ENCODE data around the gene FGF18. TPM values are rescaled to one million over a fixed set of nuclear protein-coding genes. Genes with fewer than 3 reads are reported as not detected.

The FGF18 gene
- total and polyA plus RNA-seq, 2 experiments from 2014 or later: 0.09 TPM; not detected in 1

GRCh38 chr5:171477666-171478065 lies 58.2 kb downstream of the FGF18 start:
- Histone ChIP-seq H2AFZ (no peak overlapping the region), H3K4me2 (ENCODE audit: unreplicated experiment) (no peak overlapping the region), H3K4me3 (no peak overlapping the region), H3K9me3 (ENCODE audit: low read depth) (no peaks in the 10 kb centered on the region), H3K36me3 (ENCODE audit: low read depth) (no peaks in the 10 kb centered on the region), H3K79me2 (ENCODE audit: insufficient read depth) (no peaks in the 10 kb centered on the region), H3K9ac (no peak overlapping the region), H3F3A (ENCODE audit: insufficient read depth) (peaks cover 5% of the 10 kb centered on the region; the same call in 1 of the 2 replicates), H3K27me3 (replicated peaks; ENCODE audit: insufficient read depth) (peaks cover 9% of the 10 kb centered on the region; the same call in 1 of the 2 replicates), H3K27ac (no peak overlapping the region), H3K9me2 (ENCODE audit: insufficient read depth) (no peaks in the 10 kb centered on the region), H4K20me1 (ENCODE audit: insufficient read depth) (no peaks in the 10 kb centered on the region), H3K4me1 (ENCODE audit: insufficient read depth) (peaks cover 8% of the 10 kb centered on the region)
- 84 to 94% methylated on average over 3 of the region's 3 CpGs for WGBS, 2 experiments (ENCODE audit: low coverage in 1 of 2, low lambda C conversion rate in 2 of 2, missing lambda C conversion rate in 2 of 2)
- DNase-seq: no peak
- TF ChIP-seq EZH2 (IDR thresholded peaks at IDR 0.05; ENCODE audit: insufficient read depth, poor library complexity, severe bottlenecking) (no peak), EZH2phosphoT487 (IDR thresholded peaks at IDR 0.05; ENCODE audit: insufficient read depth, low read depth) (no peak)
- in situ Hi-C loops (cut with MboI): no loop called here

- Histone ChIP-seq H3K27me3 (replicated peaks; ENCODE audit: insufficient read depth) (peaks cover 9% of the 10 kb centered on the region; the same call in 1 of the 2 replicates), H3K9me3 (ENCODE audit: low read depth) (no peaks in the 10 kb centered on the region), H4K20me1 (ENCODE audit: insufficient read depth) (no peaks in the 10 kb centered on the region), H2AFZ (no peak overlapping the region), H3K9me2 (ENCODE audit: insufficient read depth) (no peaks in the 10 kb centered on the region), H3K36me3 (ENCODE audit: low read depth) (no peaks in the 10 kb centered on the region), H3K4me3 (no peak overlapping the region), H3K9ac (no peak overlapping the region), H3K27ac (no peak overlapping the region), H3F3A (ENCODE audit: insufficient read depth) (peaks cover under 1% of the 10 kb centered on the region; the same call in 1 of the 2 replicates), H3K4me2 (ENCODE audit: unreplicated experiment) (no peak overlapping the region), H3K79me2 (ENCODE audit: insufficient read depth) (no peaks in the 10 kb centered on the region), H3K4me1 (ENCODE audit: insufficient read depth) (peaks cover 8% of the 10 kb centered on the region)
- 63 to 74% methylated on average over 4 of the region's 4 CpGs for WGBS, 2 experiments (ENCODE audit: low coverage in 1 of 2, low lambda C conversion rate in 2 of 2, missing lambda C conversion rate in 2 of 2)
- no peak for DNase-seq
- in situ Hi-C loops (cut with MboI): no loop called here
- TF ChIP-seq EZH2 (IDR thresholded peaks at IDR 0.05; ENCODE audit: insufficient read depth, poor library complexity, severe bottlenecking) (no peak), EZH2phosphoT487 (IDR thresholded peaks at IDR 0.05; ENCODE audit: insufficient read depth, low read depth) (no peak)
Observed at GRCh38 chr5:171478946-171479775, 59.7 kb downstream of the FGF18 start.

DNA sequence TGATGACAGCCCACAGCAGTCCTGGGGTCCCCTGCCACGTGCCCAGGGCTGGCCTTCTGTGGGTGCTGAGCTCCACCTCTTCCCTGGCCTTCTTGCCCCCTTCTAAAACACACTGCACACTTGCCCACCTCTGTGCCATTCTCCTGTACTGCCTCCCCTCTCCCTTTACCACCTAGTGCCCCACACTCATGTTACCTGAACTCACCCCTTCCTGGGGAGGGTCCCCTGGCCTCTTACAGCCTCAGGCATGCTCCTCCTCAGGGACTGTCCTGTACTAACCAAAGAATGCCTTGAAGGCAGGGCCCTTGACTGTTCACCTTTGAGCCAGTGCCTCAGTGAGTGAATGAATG lies 60.3 kb downstream of the FGF18 start:
- Histone ChIP-seq H2AFZ (no peak overlapping the region), H3K4me1 (ENCODE audit: insufficient read depth) (peaks cover 8% of the 10 kb centered on the region; the same call in 1 of the 2 replicates), H3K36me3 (ENCODE audit: low read depth) (no peaks in the 10 kb centered on the region), H3K9ac (no peak overlapping the region), H3K27me3 (replicated peaks; ENCODE audit: insufficient read depth) (peaks cover 9% of the 10 kb centered on the region; the same call in 1 of the 2 replicates), H3K9me3 (ENCODE audit: low read depth) (no peaks in the 10 kb centered on the region), H3K9me2 (ENCODE audit: insufficient read depth) (no peaks in the 10 kb centered on the region), H3K4me3 (no peak overlapping the region), H3K4me2 (ENCODE audit: unreplicated experiment) (no peak overlapping the region), H4K20me1 (ENCODE audit: insufficient read depth) (no peaks in the 10 kb centered on the region), H3K27ac (no peak overlapping the region), H3F3A (ENCODE audit: insufficient read depth) (no peaks in the 10 kb centered on the region; the same call in 1 of the 2 replicates), H3K79me2 (ENCODE audit: insufficient read depth) (no peaks in the 10 kb centered on the region)
- DNase-seq: no peak
- TF ChIP-seq EZH2 (IDR thresholded peaks at IDR 0.05; ENCODE audit: insufficient read depth, poor library complexity, severe bottlenecking): no peak
- no peak for TF ChIP-seq EZH2phosphoT487 (IDR thresholded peaks at IDR 0.05; ENCODE audit: insufficient read depth, low read depth)
- in situ Hi-C loops (cut with MboI): no loop called here
- 67 to 82% methylated on average over 1 of the region's 1 CpG for WGBS, 2 experiments (ENCODE audit: low coverage in 1 of 2, low lambda C conversion rate in 2 of 2, missing lambda C conversion rate in 2 of 2)

DNA sequence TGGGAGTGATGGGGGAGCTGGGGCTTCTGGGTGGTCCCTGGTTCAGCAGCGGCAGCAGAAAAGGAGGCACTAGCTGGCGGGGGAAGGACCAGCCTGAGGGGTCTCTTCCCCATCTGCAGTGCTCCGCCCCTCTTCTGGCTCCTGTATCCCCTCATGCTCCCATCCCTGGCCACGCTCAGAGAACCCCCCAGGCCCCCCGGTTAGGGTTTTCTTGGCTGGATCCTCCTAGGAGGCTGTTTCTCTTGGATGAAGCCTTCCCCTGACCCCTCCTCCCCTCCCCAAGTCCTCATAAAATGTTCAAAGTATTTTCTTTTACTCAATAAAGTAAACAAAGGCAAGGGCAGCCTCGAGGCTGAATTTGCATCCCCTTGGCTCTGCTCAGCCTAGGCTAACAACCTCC lies 60.8 kb downstream of the FGF18 start:
- Histone ChIP-seq H3K9me3 (ENCODE audit: low read depth) (no peaks in the 10 kb centered on the region), H2AFZ (no peak overlapping the region), H3K4me2 (ENCODE audit: unreplicated experiment) (no peak overlapping the region), H3K9me2 (ENCODE audit: insufficient read depth) (no peaks in the 10 kb centered on the region), H3K27ac (no peak overlapping the region), H3K4me3 (no peak overlapping the region), H3K4me1 (ENCODE audit: insufficient read depth) (peaks cover 8% of the 10 kb centered on the region; the same call in 1 of the 2 replicates), H3F3A (ENCODE audit: insufficient read depth) (no peaks in the 10 kb centered on the region; the same call in 1 of the 2 replicates), H4K20me1 (ENCODE audit: insufficient read depth) (no peaks in the 10 kb centered on the region), H3K9ac (no peak overlapping the region), H3K79me2 (ENCODE audit: insufficient read depth) (no peaks in the 10 kb centered on the region), H3K36me3 (ENCODE audit: low read depth) (no peaks in the 10 kb centered on the region), H3K27me3 (replicated peaks; ENCODE audit: insufficient read depth) (peaks cover 9% of the 10 kb centered on the region; the same call in 1 of the 2 replicates)
- in situ Hi-C loops (cut with MboI): no loop called here
- 60 to 75% methylated on average over 4 to 6 of the region's 6 CpGs for WGBS, 2 experiments (ENCODE audit: low coverage in 1 of 2, low lambda C conversion rate in 2 of 2, missing lambda C conversion rate in 2 of 2)
- DNase-seq: no peak
- TF ChIP-seq EZH2 (IDR thresholded peaks at IDR 0.05; ENCODE audit: insufficient read depth, poor library complexity, severe bottlenecking) (no peak), EZH2phosphoT487 (IDR thresholded peaks at IDR 0.05; ENCODE audit: insufficient read depth, low read depth) (no peak)

Data from GM23248 (cell line).